Fibroblast of villous mesenchyme (primary cell): ENCODE results near the gene SFXN5. TPM values are rescaled to one million over a fixed set of nuclear protein-coding genes. Genes with fewer than 3 reads are reported as not detected.
"Not testable (repeated sequence)": the region's sequence is repeated elsewhere in the genome, so short reads cannot be mapped to it uniquely, and the experiment has no call there.

ENCODE experiments used
- DNase-seq: peaks from one replicate; pipeline ENCODE4 v3.0.0-alpha.2; 2010; ENCODE audit warnings: low read depth
- H3K4me3 ChIP-seq: 2 replicates; pipeline ENCODE4 v1.5.1; 2011; ENCODE audit warnings: low read depth, mild to moderate bottlenecking, low read length
- CTCF ChIP-seq: IDR thresholded peaks from 2 replicates; pipeline ENCODE4 v1.5.1; 2012; ENCODE audit warnings: low read depth, mild to moderate bottlenecking, low read length; ENCODE audit not compliant: insufficient read depth
- total RNA-seq: library from RNA; depleted of rRNA; stranded (reverse); fragments of >200 nt; gene quantifications from 2 replicates; pipeline ENCODE4 v1.2.3, GENCODE V29; 2012

The SFXN5 gene
- total RNA-seq = 12.1 and 16.8 TPM in 2 replicates

- DNase-seq = peak; percentile 97
- H3K4me3 ChIP-seq = peak within 1 kb of the TSS; percentile 80
- peak; percentile 24 for TF ChIP-seq CTCF
Observed at GRCh38 chr2:73071360-73072128, at the start of gene SFXN5. TSS of gene SFXN5 (minus strand) at chr2:73071712. CDS start at chr2:73071705, 7 bp downstream.

GRCh38 chr2:73119611-73120239, 48.2 kb upstream of the SFXN5 start:
- not testable (repeated sequence) for DNase-seq

GRCh38 chr2:73117441-73117840, 45.9 kb upstream of the SFXN5 start:
- no peak overlapping the region for H3K4me3 ChIP-seq
- no peak for TF ChIP-seq CTCF
- DNase-seq = no peak

More at GRCh38 chr2:73119611-73120239, 48.2 kb upstream of the SFXN5 start:
- not testable (repeated sequence) for H3K4me3 ChIP-seq

GRCh38 chr2:73116182-73116960, 44.9 kb upstream of the SFXN5 start:
- no peak for TF ChIP-seq CTCF
- no peak for DNase-seq
- no peak overlapping the region for H3K4me3 ChIP-seq

GRCh38 chr2:73114273-73114867, 42.9 kb upstream of the SFXN5 start:
- no peak for DNase-seq
- no peak overlapping the region for H3K4me3 ChIP-seq
- TF ChIP-seq CTCF = no peak

GRCh38 chr2:73112913-73113854, 41.7 kb upstream of the SFXN5 start, which contains the start of gene RAB11FIP5:
TSS of gene RAB11FIP5 (minus strand) at chr2:73112948. CDS start at chr2:73112777, 171 bp downstream.
- no peak for TF ChIP-seq CTCF
- DNase-seq = peak; percentile 73

More at GRCh38 chr2:73112913-73113854, 41.7 kb upstream of the SFXN5 start, which contains the start of gene RAB11FIP5:
- H3K4me3 ChIP-seq = peak within 1 kb of the TSS; percentile 74
